DOHH2 (cell line): ENCODE results near the gene SIRT5.

ENCODE experiments used
- H3F3A ChIP-seq: fragments of 200-600 bp; sonication (generic), shearing (Covaris generic); 2 replicates; pipeline ENCODE4 v1.6.0; 2016; ENCODE audit warnings: antibody characterized with exemption, mild to moderate bottlenecking; ENCODE audit not compliant: control insufficient read depth, insufficient read depth
- H3K27ac ChIP-seq: fragments of 200-600 bp; sonication (generic); 2 replicates; pipeline ENCODE4 v1.5.1; 2014; ENCODE audit warnings: low read depth, mild to moderate bottlenecking, low read length, moderate library complexity
- H3K27me3 ChIP-seq: fragments of 200-600 bp; sonication (generic); 2 replicates; pipeline ENCODE4 v1.6.1; 2014; ENCODE audit warnings: mild to moderate bottlenecking, low read length, mixed read lengths; ENCODE audit not compliant: control insufficient read depth
- H3K36me3 ChIP-seq: fragments of 200-600 bp; sonication (generic); 2 replicates; pipeline ENCODE4 v1.6.1; 2014; ENCODE audit warnings: mild to moderate bottlenecking, low read length, moderate library complexity, mixed read lengths; ENCODE audit not compliant: control insufficient read depth
- H3K4me1 ChIP-seq: fragments of 200-600 bp; sonication (generic); 2 replicates; pipeline ENCODE4 v1.6.1; 2014; ENCODE audit warnings: mild to moderate bottlenecking, low read length, mixed read lengths; ENCODE audit not compliant: control insufficient read depth
- H3K4me2 ChIP-seq: fragments of 200-600 bp; sonication (generic); 2 replicates; pipeline ENCODE4 v1.6.0; 2014; ENCODE audit warnings: mild to moderate bottlenecking, low read length, moderate library complexity
- H3K4me3 ChIP-seq: fragments of 200-600 bp; sonication (generic); 2 replicates; pipeline ENCODE4 v1.5.1; 2014; ENCODE audit warnings: mild to moderate bottlenecking, low read length, mixed read lengths
- H3K79me2 ChIP-seq: fragments of 200-600 bp; sonication (generic); 2 replicates; pipeline ENCODE4 v1.6.1; 2014; ENCODE audit warnings: mild to moderate bottlenecking, low read length, mixed read lengths; ENCODE audit not compliant: control insufficient read depth
- H3K9me2 ChIP-seq: fragments of 200-600 bp; sonication (generic); replicated peaks from 2 replicates; pipeline ENCODE4 v1.6.1; 2014; ENCODE audit warnings: mild to moderate bottlenecking, low read length, mixed read lengths; ENCODE audit not compliant: control insufficient read depth
- H3K9me3 ChIP-seq: fragments of 200-600 bp; sonication (generic); 2 replicates; pipeline ENCODE4 v1.6.1; 2014; ENCODE audit warnings: antibody characterized with exemption, low read length, mixed read lengths; ENCODE audit not compliant: control insufficient read depth, insufficient read depth
- H4K20me1 ChIP-seq: fragments of 200-600 bp; sonication (generic); 2 replicates; pipeline ENCODE4 v1.6.0; 2014; ENCODE audit warnings: low read depth, mild to moderate bottlenecking, antibody characterized with exemption, low read length, moderate library complexity; ENCODE audit not compliant: control insufficient read depth, insufficient read depth
- CTCF ChIP-seq: fragments of 200-600 bp; sonication (generic); IDR thresholded peaks from one replicate; pipeline ENCODE4 v1.5.1; 2014; ENCODE audit warnings: antibody characterized with exemption, mild to moderate bottlenecking, low read depth, low read length; ENCODE audit not compliant: poor library complexity, severe bottlenecking
- EZH2phosphoT487 ChIP-seq: fragments of 200-600 bp; sonication (generic); IDR thresholded peaks from 2 replicates; pipeline ENCODE4 v1.6.1; 2017; ENCODE audit warnings: borderline replicate concordance, mild to moderate bottlenecking, antibody characterized with exemption, low read length, moderate library complexity, mixed read lengths

Gene SIRT5

DNA sequence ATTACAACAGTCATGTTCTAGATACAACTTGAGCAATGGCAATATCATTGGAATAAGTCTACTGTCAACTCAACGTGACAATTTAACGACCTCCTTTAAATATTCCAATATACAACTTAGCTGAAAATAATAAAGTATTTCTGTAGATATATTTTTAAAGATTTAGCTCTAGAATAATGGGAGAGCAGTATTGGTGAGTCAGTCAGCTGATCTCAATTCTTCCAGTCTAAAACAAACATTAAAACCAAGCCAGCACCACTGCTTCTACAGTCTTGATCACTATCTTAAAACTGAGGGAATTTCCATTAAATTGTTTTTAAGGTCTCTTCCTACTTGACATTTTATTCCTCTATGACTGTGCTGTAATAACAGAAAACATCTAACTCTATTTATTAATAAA lies 78.9 kb downstream of the SIRT5 start:
- Histone ChIP-seq H3K9me2 (no peaks in the 10 kb centered on the region), H3F3A (no peaks in the 10 kb centered on the region; the same call in 1 of the 2 replicates), H3K4me1 (peaks cover 10% of the 10 kb centered on the region), H3K4me2 (no peak overlapping the region), H3K9me3 (no peaks in the 10 kb centered on the region), H4K20me1 (no peaks in the 10 kb centered on the region), H3K27me3 (no peaks in the 10 kb centered on the region), H3K79me2 (peaks cover 10% of the 10 kb centered on the region), H3K36me3 (peaks cover 27% of the 10 kb centered on the region), H3K27ac (no peak overlapping the region), H3K4me3 (no peak overlapping the region)
- TF ChIP-seq CTCF: no peak
- TF ChIP-seq EZH2phosphoT487: no peak

GRCh38 chr6:13654496-13654895 lies 80.1 kb downstream of the SIRT5 start:
- Histone ChIP-seq H3K9me3 (no peaks in the 10 kb centered on the region), H3K79me2 (peaks cover 22% of the 10 kb centered on the region), H3F3A (no peaks in the 10 kb centered on the region), H3K9me2 (no peaks in the 10 kb centered on the region), H3K4me2 (no peak overlapping the region), H3K4me3 (no peak overlapping the region), H3K27me3 (no peaks in the 10 kb centered on the region), H3K36me3 (peaks cover 23% of the 10 kb centered on the region), H3K27ac (no peak overlapping the region), H4K20me1 (no peaks in the 10 kb centered on the region), H3K4me1 (peaks cover 10% of the 10 kb centered on the region)
- TF ChIP-seq EZH2phosphoT487 (no peak), CTCF (no peak)

DNA sequence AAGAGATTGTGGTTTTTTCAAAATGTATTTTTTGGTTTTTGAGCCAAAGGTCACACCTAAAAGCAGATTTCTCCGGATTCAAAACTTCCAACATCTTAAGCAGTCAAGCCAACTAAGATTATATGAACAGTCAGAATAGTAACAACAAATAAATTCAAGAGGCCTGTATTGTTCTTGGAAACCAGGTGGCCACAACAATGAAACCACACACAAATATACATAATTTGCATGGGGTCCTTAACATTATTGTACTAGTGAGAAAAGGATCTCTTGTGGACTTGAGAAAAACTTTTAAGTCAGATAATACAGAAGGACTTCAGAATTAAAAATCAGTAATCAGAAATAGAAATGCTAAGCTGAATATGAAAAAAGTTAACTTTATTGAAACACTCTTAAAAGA lies 81.3 kb downstream of the SIRT5 start:
- Histone ChIP-seq H4K20me1 (no peaks in the 10 kb centered on the region), H3K4me2 (no peak overlapping the region), H3K27ac (no peak overlapping the region), H3K4me3 (no peak overlapping the region), H3K9me3 (no peaks in the 10 kb centered on the region), H3K9me2 (no peaks in the 10 kb centered on the region), H3K27me3 (no peaks in the 10 kb centered on the region), H3K4me1 (peaks cover 10% of the 10 kb centered on the region), H3K36me3 (peaks cover 21% of the 10 kb centered on the region), H3K79me2 (peaks cover 34% of the 10 kb centered on the region), H3F3A (no peaks in the 10 kb centered on the region)
- TF ChIP-seq EZH2phosphoT487 (no peak), CTCF (no peak)

- Histone ChIP-seq H3K27me3 (no peaks in the 10 kb centered on the region), H3K79me2 (peaks cover 80% of the 10 kb centered on the region), H3F3A (no peaks in the 10 kb centered on the region), H3K4me3 (no peak overlapping the region), H3K9me3 (no peaks in the 10 kb centered on the region), H3K36me3 (peaks cover 11% of the 10 kb centered on the region; the same call in 1 of the 2 replicates), H3K4me1 (peaks cover 33% of the 10 kb centered on the region), H3K9me2 (no peaks in the 10 kb centered on the region), H3K4me2 (no peak overlapping the region), H3K27ac (no peak overlapping the region), H4K20me1 (peaks cover 5% of the 10 kb centered on the region; the same call in 1 of the 2 replicates)
- no peak for TF ChIP-seq CTCF
- no peak for TF ChIP-seq EZH2phosphoT487
Observed at GRCh38 chr6:13660273-13660672, 85.9 kb downstream of the SIRT5 start.
